HCT116 (cell line): ENCODE measurements around the gene KIF26B. TPM values are rescaled to one million over a fixed set of nuclear protein-coding genes. Genes with fewer than 3 reads are reported as not detected.

Experiments used
- ATAC-seq: fragments of 200-7000 bp; cut with Tn5 transposase; 2 replicates; pipeline ENCODE4 v1.9.1; 2020; ENCODE audit warnings: mild to moderate bottlenecking, moderate library complexity
- BruUV-seq: library from RNA; stranded (reverse); fragments of 400-500 nt; replicated peaks from 2 replicates; lab custom pipeline; 2021; lab: Mats Ljungman, UMichigan
- CTCF ChIA-PET: fragments of 300-600 bp; sonication (Branson Sonifier 250); formaldehyde crosslinking; loops from one replicate; lab custom pipeline; 2021; ENCODE audit warnings: antibody characterized with exemption; lab: Charles Lee
- POLR2A ChIA-PET: fragments of 300-600, 350-600 bp; sonication (Branson Sonifier 250); formaldehyde crosslinking; loops from one replicate; lab custom pipeline; 2021; ENCODE audit warnings: antibody characterized with exemption; lab: Charles Lee
- RAD21 ChIA-PET, 2 experiments: fragments of 300-600 bp; sonication (Branson Sonifier 250); formaldehyde crosslinking; loops; one replicate each; lab custom pipeline; 2023; ENCODE audit warnings: low total read pairs in 2 of 2; ENCODE audit not compliant: uncharacterized antibody in 2 of 2, unreplicated experiment in 2 of 2, low non-redundant PET in 1 of 2; lab: Charles Lee
- DNase-seq: peaks from one replicate; pipeline ENCODE4 v3.0.0-alpha.2; 2010; ENCODE audit warnings: low read depth, low spot score
- H2AFZ ChIP-seq: fragments of 200-600 bp; shearing (Covaris generic), sonication (generic); 2 replicates; pipeline ENCODE4 v1.6.1; 2017; ENCODE audit warnings: low read depth, mixed run types, mixed read lengths, antibody characterized with exemption, low read length; ENCODE audit not compliant: poor library complexity, severe bottlenecking
- H3K27ac ChIP-seq: 2 replicates; pipeline ENCODE4 v1.5.1; 2012; ENCODE audit warnings: low read depth, low read length
- H3K27me3 ChIP-seq: fragments of 200-600 bp; sonication (generic); 2 replicates; pipeline ENCODE4 v1.6.1; 2016; ENCODE audit warnings: mixed run types, low read length, mixed read lengths; ENCODE audit not compliant: insufficient read depth
- H3K36me3 ChIP-seq, 2 experiments: fragments of 200-500 bp in 1 of 2; fragments of 200-600 bp in 1 of 2; sonication (Bioruptor generic) in 1 of 2; sonication (generic) in 1 of 2; 2 replicates each; pipeline versions ENCODE4 v1.5.1 to v1.6.1; 2014 to 2016; ENCODE audit warnings: low read length in 2 of 2, inconsistent platforms in 1 of 2, mixed read lengths in 1 of 2, mixed run types in 1 of 2; ENCODE audit not compliant: insufficient read depth in 2 of 2, control insufficient read depth in 1 of 2
- H3K4me1 ChIP-seq, 2 experiments: fragments of 200-600 bp in 1 of 2; sonication (generic) in 1 of 2; 2 replicates each; pipeline versions ENCODE4 v1.5.1 to v1.6.1; 2012 to 2017; ENCODE audit warnings: low read length in 2 of 2, inconsistent platforms in 1 of 2, mild to moderate bottlenecking in 1 of 2, mixed read lengths in 1 of 2, mixed run types in 1 of 2, moderate library complexity in 1 of 2; ENCODE audit not compliant: insufficient read depth in 2 of 2, control insufficient read depth in 1 of 2
- H3K4me2 ChIP-seq: fragments of 200-600 bp; sonication (generic); 2 replicates; pipeline ENCODE4 v1.6.1; 2017; ENCODE audit warnings: mixed run types, low read length, mixed read lengths
- H3K4me3 ChIP-seq, 2 experiments: fragments of 200-600 bp in 1 of 2; sonication (generic) in 1 of 2; replicated peaks in 1 of 2; 2 replicates each; pipeline ENCODE4 v1.5.1; 2011 to 2016; ENCODE audit warnings: low read length in 2 of 2, control low read depth in 1 of 2, low read depth in 1 of 2, mild to moderate bottlenecking in 1 of 2, mixed read lengths in 1 of 2, mixed run types in 1 of 2
- H3K79me2 ChIP-seq: fragments of 200-600 bp; sonication (generic); 2 replicates; pipeline ENCODE4 v1.6.1; 2017; ENCODE audit warnings: mild to moderate bottlenecking, mixed run types, low read length, moderate library complexity, mixed read lengths; ENCODE audit not compliant: insufficient read depth
- H3K9ac ChIP-seq: fragments of 200-600 bp; sonication (generic); 2 replicates; pipeline ENCODE4 v1.6.1; 2016; ENCODE audit warnings: low read length, mixed read lengths
- H3K9me2 ChIP-seq: fragments of 200-600 bp; sonication (generic), shearing (Covaris generic); 2 replicates; pipeline ENCODE4 v1.6.1; 2017; ENCODE audit warnings: mixed run types, mild to moderate bottlenecking, moderate library complexity; ENCODE audit not compliant: insufficient read depth
- H3K9me3 ChIP-seq, 2 experiments: fragments of 200-500 bp in 1 of 2; fragments of 200-600 bp in 1 of 2; sonication (Bioruptor generic) in 1 of 2; sonication (generic) in 1 of 2; 2 replicates each; pipeline ENCODE4 v1.6.1; 2014 to 2017; ENCODE audit warnings: low read length in 2 of 2, mixed read lengths in 2 of 2, inconsistent platforms in 1 of 2, low read depth in 1 of 2, mild to moderate bottlenecking in 1 of 2, mixed run types in 1 of 2, moderate library complexity in 1 of 2; ENCODE audit not compliant: control insufficient read depth in 1 of 2, insufficient read depth in 1 of 2
- H4K20me1 ChIP-seq: fragments of 200-600 bp; sonication (generic), shearing (Covaris generic); 2 replicates; pipeline ENCODE4 v1.6.1; 2017; ENCODE audit warnings: mixed run types, mild to moderate bottlenecking, moderate library complexity; ENCODE audit not compliant: insufficient read depth
- CEBPB ChIP-seq: IDR thresholded peaks from 2 replicates; pipeline ENCODE4 v1.6.1; 2012; ENCODE audit warnings: low read depth
- ELF1 ChIP-seq: IDR thresholded peaks from 2 replicates; pipeline ENCODE4 v1.6.1; 2012; ENCODE audit warnings: low read depth, borderline replicate concordance
- EZH2phosphoT487 ChIP-seq: fragments of 200-600 bp; IDR thresholded peaks from 2 replicates; pipeline ENCODE4 v1.6.1; 2018; ENCODE audit warnings: antibody characterized with exemption, borderline replicate concordance
- FOSL1 ChIP-seq: IDR thresholded peaks from 2 replicates; pipeline ENCODE4 v1.6.1; 2012; ENCODE audit warnings: low read depth
- POLR2AphosphoS5 ChIP-seq: IDR thresholded peaks from 2 replicates; pipeline ENCODE4 v1.6.1; 2011; ENCODE audit warnings: mild to moderate bottlenecking, low read depth, low read length, moderate library complexity
- RAD21 ChIP-seq: IDR thresholded peaks from 2 replicates; pipeline ENCODE4 v1.6.1; 2012; ENCODE audit warnings: low read depth, mild to moderate bottlenecking
- SP1 ChIP-seq: IDR thresholded peaks from 2 replicates; pipeline ENCODE4 v1.6.1; 2012; ENCODE audit warnings: low read depth
- SRF ChIP-seq: IDR thresholded peaks from 2 replicates; pipeline ENCODE4 v1.6.1; 2012; ENCODE audit warnings: low read depth
- YY1 ChIP-seq: IDR thresholded peaks from 2 replicates; pipeline ENCODE4 v1.6.1; 2011; ENCODE audit warnings: low read length, low read depth, moderate library complexity, mild to moderate bottlenecking; ENCODE audit not compliant: insufficient replicate concordance; ENCODE audit errors: extremely low read depth
- ZFX ChIP-seq: fragments of 450-650 bp; IDR thresholded peaks from 2 replicates; pipeline ENCODE4 v1.6.1; 2017
- intact Hi-C: fragments of 100-400 bp; cut with micrococcal nuclease; formaldehyde crosslinking; loops from 2 replicates; pipeline ENCODE4 v1.10.0; 2022
- total RNA-seq: library from RNA; stranded (reverse); gene quantifications from one replicate; pipeline ENCODE4 v1.2.1, GENCODE V29; 2021; ENCODE audit not compliant: unreplicated experiment
- TF ChIP-seq, protein P1 (sequence below): IDR thresholded peaks from 2 replicates; pipeline ENCODE4 v1.6.1; 2012
- TF ChIP-seq, protein P2 (sequence below): IDR thresholded peaks from 2 replicates; pipeline ENCODE4 v1.6.1; 2011; ENCODE audit warnings: mild to moderate bottlenecking, low read length, moderate library complexity; ENCODE audit not compliant: insufficient replicate concordance; ENCODE audit errors: extremely low read depth

The KIF26B gene
- total RNA-seq, 1 experiment from 2014 or later, result 0.49 TPM

GRCh38 chr1:245578771-245579170, 424.0 kb downstream of the KIF26B start:
- Histone ChIP-seq H4K20me1 (no peaks in the 10 kb centered on the region), H3K4me1 (no peaks in the 10 kb centered on the region), H2AFZ (no peak overlapping the region), H3K4me2 (no peak overlapping the region), H3K4me3 (no peak overlapping the region), H3K79me2 (no peaks in the 10 kb centered on the region), H3K27me3 (peaks cover 54% of the 10 kb centered on the region), H3K9me3 (no peaks in the 10 kb centered on the region), H3K36me3 (no peaks in the 10 kb centered on the region), H3K27ac (no peak overlapping the region), H3K9me2 (no peaks in the 10 kb centered on the region), H3K9ac (no peak overlapping the region)
- DNase-seq (no peak), ATAC-seq (no peak)
- POLR2A ChIA-PET, result no interaction called here
- TF ChIP-seq EZH2phosphoT487, result no peak
- TF ChIP-seq, protein P1, sequence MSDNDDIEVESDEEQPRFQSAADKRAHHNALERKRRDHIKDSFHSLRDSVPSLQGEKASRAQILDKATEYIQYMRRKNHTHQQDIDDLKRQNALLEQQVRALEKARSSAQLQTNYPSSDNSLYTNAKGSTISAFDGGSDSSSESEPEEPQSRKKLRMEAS, result no peak
- TF ChIP-seq POLR2AphosphoS5, result no peak
- no peak for TF ChIP-seq RAD21
- no peak for TF ChIP-seq ZFX
- BruUV-seq, result no TSS peak
- RAD21 ChIA-PET, result no interaction called here
- CTCF ChIA-PET, result no interaction called here
- intact Hi-C loops, result no loop called here

- no peaks in the 10 kb centered on the region for H3K79me2 ChIP-seq
- no peak overlapping the region for H3K4me3 ChIP-seq
- H3K9me3 ChIP-seq, result no peaks in the 10 kb centered on the region
- H3K4me2 ChIP-seq, result no peak overlapping the region
- H3K36me3 ChIP-seq, result no peaks in the 10 kb centered on the region
- H3K27ac ChIP-seq, result no peak overlapping the region
- no peak overlapping the region for H2AFZ ChIP-seq
- DNase-seq (no peak), ATAC-seq (no peak)
- ChIA-PET CTCF (no interaction called here), POLR2A (no interaction called here), RAD21 (no interaction called here)
- BruUV-seq, result no TSS peak
- H3K4me1 ChIP-seq, result no peaks in the 10 kb centered on the region
- peaks cover 56% of the 10 kb centered on the region for H3K27me3 ChIP-seq
- TF ChIP-seq CEBPB (no peak), RAD21 (no peak), SRF (no peak), SP1 (no peak), YY1 (no peak), ELF1 (no peak), POLR2AphosphoS5 (no peak), ZFX (no peak), FOSL1 (no peak)
- TF ChIP-seq, protein P2, sequence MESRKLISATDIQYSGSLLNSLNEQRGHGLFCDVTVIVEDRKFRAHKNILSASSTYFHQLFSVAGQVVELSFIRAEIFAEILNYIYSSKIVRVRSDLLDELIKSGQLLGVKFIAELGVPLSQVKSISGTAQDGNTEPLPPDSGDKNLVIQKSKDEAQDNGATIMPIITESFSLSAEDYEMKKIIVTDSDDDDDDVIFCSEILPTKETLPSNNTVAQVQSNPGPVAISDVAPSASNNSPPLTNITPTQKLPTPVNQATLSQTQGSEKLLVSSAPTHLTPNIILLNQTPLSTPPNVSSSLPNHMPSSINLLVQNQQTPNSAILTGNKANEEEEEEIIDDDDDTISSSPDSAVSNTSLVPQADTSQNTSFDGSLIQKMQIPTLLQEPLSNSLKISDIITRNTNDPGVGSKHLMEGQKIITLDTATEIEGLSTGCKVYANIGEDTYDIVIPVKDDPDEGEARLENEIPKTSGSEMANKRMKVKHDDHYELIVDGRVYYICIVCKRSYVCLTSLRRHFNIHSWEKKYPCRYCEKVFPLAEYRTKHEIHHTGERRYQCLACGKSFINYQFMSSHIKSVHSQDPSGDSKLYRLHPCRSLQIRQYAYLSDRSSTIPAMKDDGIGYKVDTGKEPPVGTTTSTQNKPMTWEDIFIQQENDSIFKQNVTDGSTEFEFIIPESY, result no peak
- no peaks in the 10 kb centered on the region for H4K20me1 ChIP-seq
- H3K9ac ChIP-seq, result no peak overlapping the region
- no peaks in the 10 kb centered on the region for H3K9me2 ChIP-seq
- intact Hi-C loops, result no loop called here
Measured at GRCh38 chr1:245579881-245580280, 425.1 kb downstream of the KIF26B start.
